Astrocyte (in vitro differentiated cells and primary cell): ENCODE data around the gene AMPD3. TPM values are rescaled to one million over a fixed set of nuclear protein-coding genes. Genes with fewer than 3 reads are reported as not detected.
"Not testable (repeated sequence)": the region's sequence is repeated elsewhere in the genome, so short reads cannot be mapped to it uniquely, and the experiment has no call there.

ENCODE experiments used
- DNase-seq: peaks from one replicate; pipeline ENCODE4 v3.0.0-alpha.2; 2010; ENCODE audit warnings: low read depth
- FAIRE-seq: peaks from 2 replicates; lab custom pipeline; 2011; peaks lifted over from hg19 to GRCh38; lab: Jason Lieb, UNC
- H2AFZ ChIP-seq: 2 replicates; pipeline ENCODE4 v1.6.0; 2012; ENCODE audit warnings: low read depth, low read length, inconsistent platforms
- H3K27ac ChIP-seq: 2 replicates; pipeline ENCODE4 v1.5.1; 2011; ENCODE audit warnings: low read depth, low read length, inconsistent platforms
- H3K27me3 ChIP-seq: 2 replicates; pipeline ENCODE4 v1.6.0; 2011; ENCODE audit warnings: low read length, inconsistent platforms; ENCODE audit not compliant: insufficient read depth
- H3K36me3 ChIP-seq: 2 replicates; pipeline ENCODE4 v1.5.1; 2011; ENCODE audit warnings: low read length, inconsistent platforms; ENCODE audit not compliant: insufficient read depth
- H3K4me1 ChIP-seq: 2 replicates; pipeline ENCODE4 v1.5.1; 2011; ENCODE audit warnings: low read length, inconsistent platforms; ENCODE audit not compliant: insufficient read depth
- H3K4me2 ChIP-seq: 2 replicates; pipeline ENCODE4 v1.6.0; 2012; ENCODE audit warnings: low read length, inconsistent platforms
- H3K4me3 ChIP-seq: 2 replicates; pipeline ENCODE4 v1.5.1; 2011; ENCODE audit warnings: low read depth, mild to moderate bottlenecking, low read length, inconsistent platforms; ENCODE audit not compliant: insufficient read depth
- H3K79me2 ChIP-seq: 2 replicates; pipeline ENCODE4 v1.6.0; 2012; ENCODE audit warnings: mild to moderate bottlenecking, low read length, inconsistent platforms; ENCODE audit not compliant: insufficient read depth
- H3K9ac ChIP-seq: 2 replicates; pipeline ENCODE4 v1.6.0; 2012; ENCODE audit warnings: mild to moderate bottlenecking, low read length, inconsistent platforms
- H3K9me3 ChIP-seq: 2 replicates; pipeline ENCODE4 v1.5.1; 2012; ENCODE audit warnings: low read depth, mild to moderate bottlenecking, low read length, inconsistent platforms; ENCODE audit not compliant: insufficient read depth
- H4K20me1 ChIP-seq: 2 replicates; pipeline ENCODE4 v1.6.0; 2012; ENCODE audit warnings: low read length, inconsistent platforms; ENCODE audit not compliant: insufficient read depth
- H3K27ac Mint-ChIP-seq: one replicate; pipeline ENCODE4 v1.8.0; 2021; ENCODE audit warnings: mild to moderate bottlenecking, mixed read lengths; ENCODE audit not compliant: unreplicated experiment
- H3K27me3 Mint-ChIP-seq: one replicate; pipeline ENCODE4 v1.8.0; 2021; ENCODE audit warnings: low read depth, mixed read lengths; ENCODE audit not compliant: unreplicated experiment
- H3K36me3 Mint-ChIP-seq: one replicate; pipeline ENCODE4 v1.8.0; 2021; ENCODE audit warnings: low read depth, mixed read lengths; ENCODE audit not compliant: unreplicated experiment
- H3K4me1 Mint-ChIP-seq: one replicate; pipeline ENCODE4 v1.8.0; 2021; ENCODE audit warnings: low read depth, mixed read lengths; ENCODE audit not compliant: unreplicated experiment
- H3K4me3 Mint-ChIP-seq: one replicate; pipeline ENCODE4 v1.8.0; 2021; ENCODE audit warnings: mild to moderate bottlenecking, moderate library complexity, mixed read lengths; ENCODE audit not compliant: unreplicated experiment
- H3K9me3 Mint-ChIP-seq: one replicate; pipeline ENCODE4 v1.8.0; 2021; ENCODE audit warnings: mild to moderate bottlenecking, mixed read lengths; ENCODE audit not compliant: unreplicated experiment
- CTCF ChIP-seq: IDR thresholded peaks from 2 replicates; pipeline ENCODE4 v1.5.1; 2011; ENCODE audit warnings: low read depth, mild to moderate bottlenecking, inconsistent platforms, low read length, moderate library complexity; ENCODE audit not compliant: insufficient read depth
- EZH2 ChIP-seq: IDR thresholded peaks from 2 replicates; pipeline ENCODE4 v1.6.1; 2012; ENCODE audit warnings: mild to moderate bottlenecking, low read length, inconsistent platforms; ENCODE audit not compliant: insufficient read depth
- total RNA-seq: library from RNA; stranded (reverse); gene quantifications from 2 replicates; pipeline ENCODE4 v1.2.1, GENCODE V29; 2021

The AMPD3 gene
- total RNA-seq, 1 donor from 2014 or later, result 5.6 TPM

GRCh38 chr11:10432493-10432892 is 22.6 kb upstream of the AMPD3 start:
- H3K4me2 ChIP-seq, result no peak overlapping the region
- H3K27ac Mint-ChIP-seq, result no peak overlapping the region
- H3K4me1 Mint-ChIP-seq, result no peaks in the 10 kb centered on the region
- H4K20me1 ChIP-seq, result no peaks in the 10 kb centered on the region
- H3K27me3 ChIP-seq, result peaks cover 2% of the 10 kb centered on the region
- no peak for DNase-seq
- no peaks in the 10 kb centered on the region for H3K4me1 ChIP-seq
- no peaks in the 10 kb centered on the region for H3K36me3 ChIP-seq
- no peak overlapping the region for H3K4me3 Mint-ChIP-seq
- no peak overlapping the region for H3K27ac ChIP-seq
- FAIRE-seq, result no peak
- TF ChIP-seq CTCF, result no peak
- no peak for TF ChIP-seq EZH2
- H3K9ac ChIP-seq, result no peak overlapping the region
- no peaks in the 10 kb centered on the region for H3K36me3 Mint-ChIP-seq
- H2AFZ ChIP-seq, result no peak overlapping the region
- peaks cover 3% of the 10 kb centered on the region for H3K27me3 Mint-ChIP-seq
- no peaks in the 10 kb centered on the region for H3K79me2 ChIP-seq
- no peak overlapping the region for H3K4me3 ChIP-seq
- peaks cover 5% of the 10 kb centered on the region for H3K9me3 Mint-ChIP-seq
- H3K9me3 ChIP-seq, result no peaks in the 10 kb centered on the region

GRCh38 chr11:10432971-10433370 is 22.1 kb upstream of the AMPD3 start:
- no peak for TF ChIP-seq EZH2
- TF ChIP-seq CTCF, result no peak
- Mint-ChIP-seq H3K4me3 (no peak overlapping the region), H3K27me3 (peaks cover 3% of the 10 kb centered on the region), H3K4me1 (no peaks in the 10 kb centered on the region), H3K36me3 (no peaks in the 10 kb centered on the region), H3K9me3 (peaks cover 5% of the 10 kb centered on the region), H3K27ac (no peak overlapping the region)
- Histone ChIP-seq H3K4me2 (no peak overlapping the region), H2AFZ (no peak overlapping the region), H3K9ac (no peak overlapping the region), H3K27me3 (peaks cover 2% of the 10 kb centered on the region), H3K36me3 (no peaks in the 10 kb centered on the region), H4K20me1 (no peaks in the 10 kb centered on the region), H3K4me1 (no peaks in the 10 kb centered on the region), H3K9me3 (no peaks in the 10 kb centered on the region), H3K4me3 (no peak overlapping the region), H3K79me2 (no peaks in the 10 kb centered on the region), H3K27ac (no peak overlapping the region)
- DNase-seq (no peak), FAIRE-seq (no peak)

- Histone ChIP-seq H3K79me2 (no peaks in the 10 kb centered on the region), H4K20me1 (no peaks in the 10 kb centered on the region), H2AFZ (no peak overlapping the region), H3K9ac (no peak overlapping the region), H3K27me3 (peaks cover 2% of the 10 kb centered on the region), H3K4me2 (no peak overlapping the region), H3K27ac (no peak overlapping the region), H3K9me3 (no peaks in the 10 kb centered on the region), H3K36me3 (no peaks in the 10 kb centered on the region), H3K4me1 (no peaks in the 10 kb centered on the region), H3K4me3 (no peak overlapping the region)
- no peak for DNase-seq
- TF ChIP-seq CTCF, result no peak
- peaks cover 17% of the 10 kb centered on the region for H3K4me1 Mint-ChIP-seq
- H3K27ac Mint-ChIP-seq, result no peak overlapping the region
- FAIRE-seq, result no peak
- H3K9me3 Mint-ChIP-seq, result peaks cover 2% of the 10 kb centered on the region
- peaks cover 2% of the 10 kb centered on the region for H3K27me3 Mint-ChIP-seq
- no peak overlapping the region for H3K4me3 Mint-ChIP-seq
- no peaks in the 10 kb centered on the region for H3K36me3 Mint-ChIP-seq
Measured at GRCh38 chr11:10436224-10436623, 18.8 kb upstream of the AMPD3 start.

GRCh38 chr11:10436683-10437082 is 18.4 kb upstream of the AMPD3 start:
- H3K27me3 ChIP-seq, H3K79me2 ChIP-seq, H3K9me3 ChIP-seq, H3K9ac ChIP-seq, H3K4me2 ChIP-seq, H3K36me3 Mint-ChIP-seq, H3K9me3 Mint-ChIP-seq, FAIRE-seq, H2AFZ ChIP-seq, H4K20me1 ChIP-seq, H3K4me1 ChIP-seq, H3K27me3 Mint-ChIP-seq, H3K36me3 ChIP-seq, H3K4me3 ChIP-seq, H3K27ac ChIP-seq, H3K4me3 Mint-ChIP-seq, H3K27ac Mint-ChIP-seq, DNase-seq: not testable (repeated sequence)
- peaks cover 20% of the 10 kb centered on the region for H3K4me1 Mint-ChIP-seq
